ENCODE results near the gene PFKFB2.

The PFKFB2 gene

GRCh38 chr1:207019661-207020060, 33.4 kb upstream of the PFKFB2 start:
- no peak for TF ChIP-seq REST (IDR thresholded peaks at IDR 0.05; ENCODE audit: low read depth)
- no peak for TF ChIP-seq TCF12 (IDR thresholded peaks at IDR 0.05; ENCODE audit: low read depth)
- TF ChIP-seq CREB1 (IDR thresholded peaks at IDR 0.05; ENCODE audit: low read depth), result no peak
- TF ChIP-seq MAX (IDR thresholded peaks at IDR 0.05), result no peak

GRCh38 chr1:207020065-207020708, 32.9 kb upstream of the PFKFB2 start:
- TF ChIP-seq TCF12 (IDR thresholded peaks at IDR 0.05; ENCODE audit: low read depth) (no peak), ZBTB7A (IDR thresholded peaks at IDR 0.05; ENCODE audit: low read depth) (no peak), REST (IDR thresholded peaks at IDR 0.05; ENCODE audit: low read depth) (no peak), EP300 (IDR thresholded peaks at IDR 0.05; ENCODE audit: borderline replicate concordance) (peak; percentile 15; the same call in 1 of the 2 replicates), EGR1 (IDR thresholded peaks at IDR 0.05) (no peak), CEBPB (IDR thresholded peaks at IDR 0.05) (no peak), MAX (IDR thresholded peaks at IDR 0.05) (no peak), FOXM1 (IDR thresholded peaks at IDR 0.05; ENCODE audit: borderline replicate concordance, low read depth) (no peak), RAD21 (IDR thresholded peaks at IDR 0.05; ENCODE audit: low read depth) (no peak), USF1 (IDR thresholded peaks at IDR 0.05) (no peak), CREB1 (IDR thresholded peaks at IDR 0.05; ENCODE audit: low read depth) (no peak), TEAD4 (IDR thresholded peaks at IDR 0.05) (peak; percentile 64), YY1 (IDR thresholded peaks at IDR 0.05; ENCODE audit: low read depth) (no peak), NFIC (IDR thresholded peaks at IDR 0.05) (no peak), TAF1 (IDR thresholded peaks at IDR 0.05; ENCODE audit: low read depth) (no peak)

GRCh38 chr1:207020709-207021107, 32.4 kb upstream of the PFKFB2 start:
- no peak for TF ChIP-seq CEBPB (IDR thresholded peaks at IDR 0.05)
- TF ChIP-seq EGR1 (IDR thresholded peaks at IDR 0.05), result no peak

- no peak for TF ChIP-seq YY1 (IDR thresholded peaks at IDR 0.05; ENCODE audit: low read depth)
- no peak for TF ChIP-seq EGR1 (IDR thresholded peaks at IDR 0.05)
- no peak for TF ChIP-seq USF1 (IDR thresholded peaks at IDR 0.05)
- TF ChIP-seq TEAD4 (IDR thresholded peaks at IDR 0.05), result no peak
- no peak for TF ChIP-seq CEBPB (IDR thresholded peaks at IDR 0.05)
- no peak for TF ChIP-seq NFIC (IDR thresholded peaks at IDR 0.05)
Measured at GRCh38 chr1:207021139-207021861, 31.8 kb upstream of the PFKFB2 start.

- TF ChIP-seq REST (IDR thresholded peaks at IDR 0.05; ENCODE audit: low read depth) (peak; percentile 52; the same call in 1 of the 2 replicates), TAF1 (IDR thresholded peaks at IDR 0.05; ENCODE audit: low read depth) (no peak)
Measured at GRCh38 chr1:207021876-207022596, 31.0 kb upstream of the PFKFB2 start.
